CD1c-positive myeloid dendritic cell (primary cell): ENCODE data around the gene KRT86.
"Not testable (repeated sequence)": the region's sequence is repeated elsewhere in the genome, so short reads cannot be mapped to it uniquely, and the experiment has no call there.

ENCODE experiments used
- DNase-seq: peaks from one replicate; pipeline ENCODE4 v3.0.0-alpha.2; 2016; ENCODE audit errors: extremely low spot score

Gene KRT86

DNA sequence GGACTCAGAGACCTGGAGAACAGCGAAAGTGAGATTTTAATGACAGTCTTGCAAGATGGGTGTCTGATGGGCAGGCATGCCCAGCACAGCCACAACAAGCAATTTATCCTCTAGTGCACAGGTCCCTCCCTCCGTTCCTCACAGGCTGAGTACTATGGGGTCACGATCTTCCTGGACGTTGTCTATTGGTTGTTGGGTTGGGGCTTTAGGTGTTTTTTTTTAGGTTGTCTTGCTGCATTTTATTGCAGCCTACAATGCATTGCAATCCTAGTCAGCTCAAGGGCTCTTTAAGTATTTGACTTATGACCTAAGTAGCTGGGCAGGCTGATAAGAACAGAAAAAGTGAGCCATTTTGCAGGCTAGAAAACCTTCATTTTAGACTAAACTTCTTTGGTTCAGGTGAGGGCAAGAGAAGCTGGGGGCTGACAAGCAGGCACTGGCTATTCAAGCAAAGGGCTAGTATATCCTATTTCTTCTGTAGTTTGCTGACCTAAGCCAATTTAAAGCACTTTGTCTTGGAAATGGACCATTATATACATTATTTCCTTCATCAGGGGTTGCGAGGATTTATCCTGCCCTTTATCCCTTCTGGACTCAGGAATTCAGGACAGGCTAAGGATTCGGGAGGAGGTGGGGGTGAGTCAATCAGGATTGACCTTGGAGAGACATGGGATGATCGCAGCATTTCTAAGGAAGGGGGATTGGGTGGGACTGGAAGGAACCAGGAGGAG, 35.4 kb upstream of the KRT86 start:
- no peak for DNase-seq

DNA sequence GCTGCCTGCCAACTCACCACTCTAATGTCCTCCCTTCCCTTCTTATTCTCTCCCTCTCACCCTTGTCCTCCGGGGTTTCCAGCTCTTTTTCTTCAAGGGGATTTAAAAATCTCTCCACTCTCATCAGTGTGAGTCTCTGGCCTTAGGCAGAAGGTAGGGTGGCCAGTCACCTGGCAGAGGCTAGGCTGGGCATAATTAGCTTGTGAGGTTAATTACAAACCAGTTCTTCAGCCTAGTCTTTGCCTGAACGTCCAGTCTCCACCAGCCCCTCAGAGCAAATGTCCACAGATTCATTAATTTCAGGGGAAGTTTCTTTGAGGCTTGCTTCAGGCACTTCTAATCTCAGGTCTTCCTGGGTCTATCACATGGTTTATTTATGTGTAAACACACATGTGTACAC, 34.7 kb upstream of the KRT86 start:
- no peak for DNase-seq

DNA sequence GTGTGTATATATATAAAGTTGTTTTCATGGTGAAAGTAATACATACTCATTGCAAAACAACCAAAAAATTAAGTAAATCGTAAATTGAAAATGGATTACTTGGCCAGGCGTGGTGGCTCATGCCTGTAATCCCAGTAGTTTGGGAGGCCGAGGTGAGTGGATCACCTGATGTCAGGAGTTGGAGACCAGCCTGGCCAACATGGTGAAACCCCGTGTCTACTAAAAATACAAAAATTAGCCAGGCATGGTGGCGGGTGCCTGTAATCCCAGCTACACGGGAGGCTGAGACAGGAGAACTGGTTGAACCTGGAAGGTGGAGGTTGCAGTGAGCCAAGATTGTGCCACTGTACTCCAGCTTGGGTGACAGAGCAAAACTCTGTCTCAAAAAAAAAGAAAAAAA, 34.2 kb upstream of the KRT86 start:
- not testable (repeated sequence) for DNase-seq

DNA sequence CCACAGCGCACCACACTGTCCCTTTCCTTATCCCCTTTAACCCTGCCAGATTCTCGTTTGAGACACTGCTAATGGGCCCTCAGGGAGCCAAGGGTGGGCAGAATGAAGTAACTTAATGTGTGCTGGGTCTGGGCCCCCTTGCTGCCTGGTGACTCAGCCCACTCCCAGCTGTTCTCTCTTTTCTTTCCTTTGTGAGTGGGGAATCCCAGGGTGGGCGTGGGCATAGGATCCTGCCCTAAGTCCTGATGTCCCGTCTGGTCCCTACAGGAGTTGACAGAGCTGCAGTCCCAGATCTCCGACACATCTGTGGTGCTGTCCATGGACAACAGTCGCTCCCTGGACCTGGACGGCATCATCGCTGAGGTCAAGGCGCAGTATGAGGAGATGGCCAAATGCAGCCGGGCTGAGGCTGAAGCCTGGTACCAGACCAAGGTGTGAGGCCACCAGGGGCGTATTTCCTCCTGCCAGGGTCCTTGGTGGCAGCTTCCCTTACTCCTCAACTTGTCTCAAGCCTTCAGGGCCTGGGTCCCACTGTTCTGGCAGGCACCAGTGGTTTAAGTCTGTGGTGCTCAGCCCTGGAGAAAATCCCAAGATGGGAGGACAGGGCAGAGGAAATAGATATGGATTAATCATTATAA, 33.1 kb upstream of the KRT86 start:
- no peak for DNase-seq

DNA sequence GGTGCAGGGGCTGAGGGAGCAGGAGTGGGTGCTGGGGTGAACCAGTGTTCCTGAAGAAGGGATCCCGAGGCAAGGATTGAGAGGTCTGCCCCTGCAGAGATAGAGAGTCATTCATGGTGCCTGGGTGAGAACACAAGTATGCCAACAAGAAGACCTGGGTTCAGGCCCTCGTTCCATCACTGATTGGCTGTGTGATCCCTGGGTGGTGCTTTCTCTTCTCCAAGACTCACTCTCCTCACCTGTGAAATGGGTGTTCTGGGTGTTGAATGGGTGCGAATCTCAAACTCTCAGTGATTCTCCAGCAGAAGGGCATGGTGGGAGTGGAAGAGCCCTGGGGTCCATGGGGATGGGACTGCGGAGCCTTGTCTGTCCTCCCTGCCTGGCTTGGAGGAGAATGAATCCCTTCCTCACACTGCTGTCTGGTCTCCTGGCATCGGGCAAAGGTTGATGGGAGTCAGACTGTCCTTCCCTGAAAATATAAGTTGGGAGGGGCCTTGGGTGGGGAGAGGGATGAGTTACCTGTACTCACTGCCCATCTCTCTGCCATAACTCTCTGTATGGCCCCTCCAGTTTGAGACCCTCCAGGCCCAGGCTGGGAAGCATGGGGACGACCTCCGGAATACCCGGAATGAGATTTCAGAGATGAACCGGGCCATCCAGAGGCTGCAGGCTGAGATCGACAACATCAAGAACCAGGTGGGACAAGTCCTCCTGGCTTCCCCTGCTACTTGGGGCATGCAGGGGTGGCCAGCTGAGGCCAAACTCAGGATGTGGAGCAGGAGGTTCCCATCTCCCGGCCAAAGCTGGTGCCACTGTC, 31.8 kb upstream of the KRT86 start:
- DNase-seq: no peak

DNA sequence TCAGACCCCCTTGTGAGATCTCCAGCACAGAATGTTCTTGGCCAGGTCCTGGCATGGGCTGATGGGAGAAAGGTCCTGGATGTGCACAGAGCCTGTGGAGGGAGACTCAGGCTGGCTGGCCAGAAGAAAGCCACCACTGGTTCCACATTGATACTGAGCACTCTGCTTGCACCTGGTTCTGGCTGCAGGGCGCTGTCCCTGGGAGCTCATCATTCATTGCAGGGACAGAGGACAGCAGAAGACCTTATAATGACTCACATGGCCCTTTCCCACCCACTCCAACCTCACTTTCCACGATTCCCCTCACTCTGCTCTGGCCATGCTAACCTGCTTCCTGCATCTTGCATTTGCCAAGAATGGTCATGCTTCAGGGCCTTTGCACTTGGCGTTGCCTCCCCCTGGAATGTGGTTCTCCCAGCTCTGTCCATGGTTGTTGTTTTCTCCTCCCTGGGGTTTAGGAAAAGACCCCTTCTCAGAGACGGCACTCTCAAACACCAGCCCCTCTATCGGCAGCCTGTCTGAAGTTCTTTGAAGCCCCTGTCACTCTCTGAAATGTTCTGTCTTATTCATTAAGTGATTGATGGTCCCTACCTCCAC, 31.1 kb upstream of the KRT86 start:
- peak; percentile 17 for DNase-seq

DNA sequence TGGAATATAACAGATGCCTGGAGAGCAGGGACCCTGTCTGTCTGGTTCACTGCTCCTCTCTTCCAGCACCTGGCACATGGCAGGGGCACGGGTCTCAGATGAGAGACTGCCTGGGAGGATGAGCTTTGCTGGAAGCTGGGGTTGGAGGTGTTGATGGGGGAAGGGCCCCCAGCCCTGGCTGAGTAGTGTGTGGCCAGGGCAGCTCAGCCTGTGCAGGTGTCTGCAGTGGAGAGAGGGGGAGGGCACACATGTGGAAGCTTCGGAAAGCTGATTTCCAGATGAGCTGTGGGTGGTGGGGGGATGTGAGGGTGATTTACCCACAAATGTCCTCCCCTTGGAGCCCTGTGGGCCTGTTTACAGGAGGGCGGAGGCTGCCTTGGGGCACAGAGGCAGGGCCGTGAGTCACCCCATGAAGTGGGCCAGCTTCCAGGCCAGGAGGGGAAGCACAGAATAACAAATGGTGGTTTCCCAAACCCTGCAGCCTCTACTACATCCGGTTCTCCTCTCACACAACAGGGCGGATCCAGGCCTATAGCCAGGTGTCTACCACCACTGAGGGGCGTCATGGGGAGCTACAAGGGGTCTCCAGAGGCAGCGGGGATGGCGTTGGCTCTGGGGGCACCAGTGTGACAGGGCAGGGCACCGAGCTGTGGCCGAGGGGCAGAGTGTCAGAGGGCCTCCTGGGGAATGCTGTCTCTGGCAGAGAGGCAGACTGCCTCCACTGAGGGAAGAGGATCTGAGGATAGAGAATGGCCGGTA, 30.4 kb upstream of the KRT86 start:
- DNase-seq: peak; percentile 82

DNA sequence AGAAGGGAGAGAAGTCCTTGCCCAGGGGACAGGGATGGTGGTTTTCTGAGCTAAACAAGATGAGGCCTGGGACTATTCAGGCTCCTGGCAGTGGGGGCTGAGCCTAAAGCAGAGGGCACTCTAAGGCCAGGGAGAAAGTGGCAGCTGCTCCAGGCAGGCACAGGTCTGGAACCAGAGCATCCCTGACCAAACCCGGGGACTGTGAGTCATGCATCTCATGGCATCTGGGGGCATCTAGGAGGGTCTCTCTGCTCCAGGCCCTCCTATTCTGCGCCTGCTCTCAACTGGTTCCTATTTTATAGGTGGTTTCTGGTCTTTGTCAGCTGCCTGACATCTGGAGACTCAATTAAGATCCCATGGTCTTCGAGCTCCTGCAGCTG, 29.8 kb upstream of the KRT86 start:
- no peak for DNase-seq

DNA sequence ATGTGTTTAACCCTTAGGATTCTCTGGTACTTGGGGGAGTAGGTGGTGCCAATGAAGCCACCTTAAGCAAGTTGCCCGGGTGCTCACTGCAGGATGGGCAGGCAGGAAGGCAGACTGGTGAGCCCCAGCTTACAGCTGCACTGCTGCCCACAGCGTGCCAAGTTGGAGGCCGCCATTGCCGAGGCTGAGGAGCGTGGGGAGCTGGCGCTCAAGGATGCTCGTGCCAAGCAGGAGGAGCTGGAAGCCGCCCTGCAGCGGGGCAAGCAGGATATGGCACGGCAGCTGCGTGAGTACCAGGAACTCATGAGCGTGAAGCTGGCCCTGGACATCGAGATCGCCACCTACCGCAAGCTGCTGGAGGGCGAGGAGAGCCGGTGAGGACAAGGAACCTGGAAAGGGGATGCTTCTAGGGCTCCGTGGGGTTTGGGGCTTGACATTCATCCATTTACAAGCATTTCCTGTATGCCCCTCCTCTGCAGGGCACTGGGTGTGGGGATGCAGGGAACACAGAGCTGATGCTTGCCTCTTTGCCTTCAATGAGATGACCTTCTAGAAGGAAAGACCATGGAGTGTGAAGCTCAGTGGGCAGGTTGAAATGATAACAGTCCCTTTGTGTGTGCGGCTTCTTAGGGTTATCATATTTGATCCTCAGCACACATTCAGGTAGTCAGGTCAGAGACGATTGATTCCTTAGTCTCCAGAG, 29.0 kb upstream of the KRT86 start:
- no peak for DNase-seq

DNA sequence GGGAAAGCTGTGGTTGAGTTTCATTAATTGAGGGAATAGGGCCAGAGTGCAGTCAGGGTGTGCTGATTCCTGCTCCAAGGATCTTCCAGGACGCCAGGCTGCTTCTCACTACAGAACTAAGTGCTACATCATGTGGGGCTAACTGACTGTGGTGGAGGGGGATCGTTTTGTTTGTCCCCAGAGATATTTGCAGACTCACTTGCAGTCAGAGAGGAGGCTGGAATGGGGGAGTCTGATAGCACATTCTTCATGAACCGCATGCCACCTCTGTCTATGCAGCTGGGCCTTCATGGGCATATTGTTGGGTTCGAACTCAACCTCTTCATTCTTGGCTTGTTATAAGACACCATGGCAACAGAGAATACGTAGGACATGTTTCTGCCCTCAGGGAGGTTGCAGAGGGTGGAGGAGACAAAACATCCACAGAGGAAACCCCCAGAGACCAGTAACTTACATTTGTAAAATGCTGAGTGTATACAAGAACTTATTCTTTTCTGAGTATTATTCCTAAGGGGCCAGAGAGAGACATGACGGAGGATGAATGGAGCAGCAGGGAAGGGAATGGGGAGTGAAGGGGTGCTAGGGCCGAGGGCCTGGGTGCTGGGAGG, 28.4 kb upstream of the KRT86 start:
- DNase-seq: no peak

DNA sequence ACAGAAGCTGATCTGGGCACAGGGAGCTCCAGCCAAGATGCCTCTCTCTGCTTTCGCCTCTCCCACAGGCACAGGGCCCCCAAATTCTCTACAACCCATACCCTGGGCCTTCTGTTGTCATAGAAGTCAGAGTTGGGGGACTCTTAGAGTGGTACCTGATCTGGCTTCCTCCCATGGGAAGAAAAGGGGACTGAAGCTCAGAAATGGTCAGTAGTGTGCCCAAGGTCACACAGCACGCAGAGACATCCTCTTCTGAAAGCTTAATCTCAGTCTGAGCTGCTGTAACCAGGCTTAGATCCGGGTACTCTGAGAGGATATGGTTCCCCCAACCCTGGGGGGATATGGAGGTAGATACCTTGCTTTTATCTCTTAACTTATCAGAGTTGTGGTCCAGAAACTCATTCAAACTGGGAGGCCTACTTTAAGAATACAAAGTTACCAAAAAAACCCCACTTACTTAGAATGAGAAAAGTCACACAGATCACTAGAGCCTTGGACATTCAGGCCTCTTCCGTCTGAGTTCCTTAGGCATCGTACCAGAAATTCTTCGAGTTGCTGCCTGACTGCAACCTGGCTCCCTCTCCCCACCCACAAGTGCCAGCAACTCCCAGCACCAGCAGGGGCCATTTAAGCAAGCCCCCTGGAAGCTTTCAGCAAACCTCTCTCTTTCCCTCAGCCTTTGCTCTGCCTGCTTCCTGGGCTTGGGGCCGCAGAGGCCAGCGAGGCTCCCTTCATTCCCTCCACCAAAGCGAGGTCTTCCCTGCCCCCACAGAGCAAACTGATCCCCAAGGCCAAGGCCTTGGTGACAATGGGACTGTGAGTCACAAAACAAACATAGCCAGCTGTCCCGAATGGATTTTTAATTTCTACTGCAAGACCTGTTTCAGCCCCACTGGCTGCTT, 27.5 kb upstream of the KRT86 start:
- DNase-seq: no peak

DNA sequence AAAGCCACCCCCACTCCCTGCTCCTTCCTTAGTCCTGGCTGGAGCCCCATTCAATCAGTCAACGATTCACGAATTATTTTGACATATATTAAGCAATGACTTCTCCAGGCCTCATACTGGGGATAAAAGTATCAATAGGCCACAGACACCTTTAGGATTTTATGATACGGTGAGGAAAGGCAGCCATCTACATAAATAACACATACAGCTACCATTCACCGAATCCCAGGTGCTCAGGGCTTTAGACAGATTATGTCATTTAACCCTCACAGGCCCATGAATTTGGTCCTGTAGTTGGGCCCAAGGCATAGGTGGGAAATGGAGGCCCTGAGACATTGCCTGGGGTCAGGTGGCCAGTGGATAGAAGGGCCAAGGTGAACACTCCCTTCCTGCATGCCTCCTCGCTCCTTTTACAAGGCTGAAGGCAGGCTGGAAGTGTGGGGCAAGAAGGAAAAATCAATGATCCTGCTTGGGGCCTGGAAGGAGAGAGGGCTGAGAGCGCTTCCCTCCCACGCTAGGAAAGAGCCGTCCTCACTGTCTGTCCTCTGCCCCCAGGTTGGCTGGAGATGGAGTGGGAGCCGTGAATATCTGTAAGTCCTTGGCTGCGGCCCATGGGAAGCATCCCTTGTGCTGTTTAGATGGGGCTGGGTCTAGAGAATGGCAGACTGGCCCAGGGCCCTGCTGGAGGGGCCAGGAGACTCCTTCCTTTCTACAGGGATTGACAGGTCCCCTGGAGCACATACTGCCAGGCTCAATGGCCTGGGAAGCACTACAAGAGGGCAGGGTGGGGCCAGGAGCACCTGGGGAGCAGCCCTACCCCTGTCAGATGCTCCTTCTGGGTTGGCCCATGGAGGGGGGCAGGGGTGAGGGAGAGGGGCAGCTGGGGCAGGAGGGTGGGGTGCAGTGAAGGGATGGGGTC, 26.6 kb upstream of the KRT86 start:
- no peak for DNase-seq

DNA sequence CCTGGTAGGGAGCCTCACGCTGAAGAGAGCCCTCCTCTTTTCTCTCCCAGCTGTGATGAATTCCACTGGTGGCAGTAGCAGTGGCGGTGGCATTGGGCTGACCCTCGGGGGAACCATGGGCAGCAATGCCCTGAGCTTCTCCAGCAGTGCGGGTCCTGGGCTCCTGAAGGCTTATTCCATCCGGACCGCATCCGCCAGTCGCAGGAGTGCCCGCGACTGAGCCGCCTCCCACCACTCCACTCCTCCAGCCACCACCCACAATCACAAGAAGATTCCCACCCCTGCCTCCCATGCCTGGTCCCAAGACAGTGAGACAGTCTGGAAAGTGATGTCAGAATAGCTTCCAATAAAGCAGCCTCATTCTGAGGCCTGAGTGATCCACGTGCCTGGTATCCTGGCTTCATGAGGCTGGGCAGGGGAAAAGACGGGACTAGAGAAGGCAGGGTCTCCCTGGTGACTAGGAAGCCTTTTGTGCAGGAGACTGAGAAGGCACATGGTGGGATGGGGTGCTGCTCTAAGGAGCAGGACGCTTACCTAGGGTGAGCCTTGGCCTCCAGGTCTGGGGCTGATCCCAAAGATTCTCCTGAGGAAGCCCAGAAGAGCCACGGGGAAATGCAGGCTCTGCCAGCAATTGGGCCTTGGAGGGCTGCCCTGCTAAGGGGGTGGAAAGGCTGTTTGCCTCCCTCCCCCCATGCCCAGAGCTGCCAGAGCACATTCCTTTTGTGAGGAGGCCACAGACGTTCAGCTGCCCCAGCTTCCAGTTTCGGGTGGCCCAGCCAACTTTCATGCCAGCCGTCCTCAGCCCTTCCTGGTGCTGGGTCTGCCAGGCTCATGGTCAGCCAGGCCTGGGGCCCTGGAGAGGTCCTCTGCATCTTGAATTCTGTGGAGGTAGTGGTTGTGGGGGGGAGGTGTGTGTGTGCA, 25.6 kb upstream of the KRT86 start:
- no peak for DNase-seq

DNA sequence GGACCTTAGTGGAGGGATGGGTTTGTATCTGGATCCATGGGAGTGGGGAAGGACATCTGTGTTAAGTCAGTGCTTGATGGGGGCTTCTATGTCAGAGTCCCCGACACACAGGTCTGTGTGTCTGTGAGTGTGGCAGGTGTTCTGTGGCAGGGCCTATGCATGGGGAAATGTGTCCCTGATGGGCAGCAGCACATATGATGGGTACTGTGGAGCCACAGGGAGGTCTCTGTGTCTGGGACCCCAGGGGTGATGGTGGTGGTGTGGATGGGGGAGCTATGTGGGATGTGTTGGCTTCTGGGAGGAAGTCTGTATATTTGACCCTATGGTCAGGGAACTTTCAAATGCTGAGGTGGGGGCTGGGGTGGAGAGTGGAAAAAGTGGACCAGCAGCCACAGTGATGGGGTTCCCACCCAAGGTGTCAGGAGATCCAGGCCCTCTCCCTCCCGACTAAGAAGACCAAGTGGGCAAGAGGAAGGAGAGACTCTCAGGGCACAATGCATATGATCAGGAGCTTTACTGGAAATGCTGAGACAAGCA, 24.9 kb upstream of the KRT86 start:
- DNase-seq: no peak

DNA sequence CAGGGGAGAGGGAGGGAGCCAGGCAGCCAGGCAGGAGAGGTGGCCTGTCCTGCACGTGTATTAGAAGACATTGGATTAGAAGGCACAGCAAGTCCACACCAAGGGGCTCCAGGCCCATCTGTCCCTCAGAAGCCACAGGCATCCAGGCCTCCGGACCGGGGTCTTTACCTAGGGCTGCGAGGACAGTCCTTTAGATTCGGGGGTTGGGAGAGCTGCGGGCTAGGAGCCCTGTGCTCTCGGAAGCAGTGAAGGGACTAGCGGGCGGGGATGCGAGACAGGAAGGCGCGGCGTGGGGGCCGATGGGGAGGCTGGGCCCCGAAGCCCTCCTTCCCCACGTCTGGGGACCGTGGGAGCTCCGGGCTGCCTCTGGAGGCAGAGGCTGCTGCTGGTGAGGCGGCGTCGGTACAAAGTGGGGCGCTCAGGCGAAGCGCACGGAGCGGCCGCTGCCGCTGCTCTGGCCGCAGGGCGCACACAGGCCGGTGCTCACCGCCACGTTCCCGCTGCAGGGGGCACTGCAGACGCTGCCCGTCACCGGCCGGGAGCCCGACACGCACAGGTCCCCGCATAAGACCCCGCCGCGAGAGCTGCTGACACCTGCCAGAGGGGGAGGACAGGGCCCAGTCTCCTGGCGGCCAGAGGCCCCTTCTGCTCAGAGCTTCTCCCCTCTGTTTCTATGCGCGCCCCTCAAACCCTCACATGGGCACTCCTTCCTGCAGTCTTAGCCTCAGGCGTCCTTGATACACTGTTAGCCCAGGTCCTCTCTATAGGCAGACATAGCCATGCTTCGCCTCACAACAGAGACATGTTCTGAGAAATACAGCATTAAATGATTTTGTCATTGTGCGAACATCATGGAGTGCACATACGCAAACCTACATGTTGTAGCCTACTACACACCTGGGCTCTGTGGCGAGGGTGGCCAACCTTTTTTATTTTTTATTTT, 24.1 kb upstream of the KRT86 start:
- DNase-seq: no peak
